GM12878 (cell line): ENCODE data around the gene ZNF785. TPM values are rescaled to one million over a fixed set of nuclear protein-coding genes. Genes with fewer than 3 reads are reported as not detected.

Experiments used
- IKZF1 ChIP-seq: fragments of 450-650 bp; conservative IDR thresholded peaks from 2 replicates; pipeline ENCODE4 v1.6.1; 2017; ENCODE audit warnings: antibody characterized with exemption, mild to moderate bottlenecking
- IRF4 ChIP-seq: IDR thresholded peaks from 2 replicates; pipeline ENCODE4 v1.6.1; 2011; ENCODE audit warnings: low read depth, low read length
- KLF5 ChIP-seq: fragments of 450-650 bp; IDR thresholded peaks from 2 replicates; pipeline ENCODE4 v1.6.1; 2014; ENCODE audit warnings: mild to moderate bottlenecking; ENCODE audit not compliant: partially characterized antibody
- MYB ChIP-seq: fragments of 150-350 bp; IDR thresholded peaks from 2 replicates; pipeline ENCODE4 v1.6.1; 2014; ENCODE audit warnings: mild to moderate bottlenecking, low read depth, low read length, borderline replicate concordance
- NBN ChIP-seq: fragments of 450-650 bp; IDR thresholded peaks from 2 replicates; pipeline ENCODE4 v1.6.1; 2016
- NFIC ChIP-seq: IDR thresholded peaks from 2 replicates; pipeline ENCODE4 v1.6.1; 2012; ENCODE audit warnings: low read depth, mild to moderate bottlenecking, inconsistent platforms, low read length, moderate library complexity
- NKRF ChIP-seq: fragments of 450-650 bp; conservative IDR thresholded peaks from 2 replicates; pipeline ENCODE4 v1.6.1; 2017; ENCODE audit warnings: mild to moderate bottlenecking, moderate library complexity
- NR2F1 ChIP-seq: fragments of 450-650 bp; conservative IDR thresholded peaks from 2 replicates; pipeline ENCODE4 v1.6.1; 2017; ENCODE audit warnings: mild to moderate bottlenecking
- PKNOX1 ChIP-seq: fragments of 450-650 bp; IDR thresholded peaks from 2 replicates; pipeline ENCODE4 v1.6.1; 2016; ENCODE audit warnings: mild to moderate bottlenecking
- RBBP5 ChIP-seq: fragments of 200-600 bp; sonication (generic); conservative IDR thresholded peaks from 2 replicates; pipeline ENCODE4 v1.6.1; 2016
- SIN3A ChIP-seq: IDR thresholded peaks from 2 replicates; pipeline ENCODE4 v1.6.1; 2012; ENCODE audit warnings: low read depth, low read length, improper control_type of control experiment
- SMARCA5 ChIP-seq: fragments of 450-650 bp; IDR thresholded peaks from 2 replicates; pipeline ENCODE4 v1.6.1; 2017; ENCODE audit warnings: mild to moderate bottlenecking
- SP1 ChIP-seq: IDR thresholded peaks from one replicate; pipeline ENCODE4 v1.6.1; 2011; ENCODE audit warnings: low read depth, low read length
- TARDBP ChIP-seq: IDR thresholded peaks from 2 replicates; pipeline ENCODE4 v1.6.1; 2016; ENCODE audit warnings: borderline replicate concordance
- YBX1 ChIP-seq: fragments of 450-650 bp; IDR thresholded peaks from 2 replicates; pipeline ENCODE4 v1.6.1; 2016; ENCODE audit warnings: antibody characterized with exemption
- ZNF207 ChIP-seq: fragments of 450-650 bp; IDR thresholded peaks from 2 replicates; pipeline ENCODE4 v1.6.1; 2014; ENCODE audit warnings: antibody characterized with exemption, mild to moderate bottlenecking, borderline replicate concordance
- polyA plus RNA-seq, 11 experiments: library from polyadenylated mRNA; depleted of rRNA in 4 of 11; unstranded in 6 of 11; stranded (reverse) in 5 of 11; fragments of >200 nt; fragmentation: Nextera tagmentation in 4 of 11; fragmentation: Illumina TruSeq in 1 of 11; extraction: Ambion mirVana in 4 of 11; extraction: Trizol in 1 of 11; gene quantifications; 1 replicate in 1 of 11; 2 replicates in 10 of 11; pipeline versions ENCODE4 v1.2.1 to v1.2.3, GENCODE V29; 2011 to 2016; ENCODE audit warnings: inconsistent platforms in 2 of 11, missing spikeins in 2 of 11, low read depth in 1 of 11
- total RNA-seq, 4 experiments: library from RNA; depleted of rRNA in 3 of 4; stranded (reverse); fragments of >200 nt in 3 of 4; fragmentation: Illumina TruSeq in 1 of 4; extraction: Trizol in 1 of 4; gene quantifications; 2 replicates each; pipeline versions ENCODE4 v1.2.1 to v1.2.3, GENCODE V29; 2013 to 2021
- TF ChIP-seq, protein P1 (sequence below): fragments of 450-650 bp; IDR thresholded peaks from 2 replicates; pipeline ENCODE4 v1.6.1; 2017; ENCODE audit warnings: mild to moderate bottlenecking, low read depth, inconsistent platforms; ENCODE audit not compliant: poor library complexity, severe bottlenecking
- TF ChIP-seq, protein P2 (sequence below): fragments of 450-650 bp; formaldehyde crosslinking; IDR thresholded peaks from 2 replicates; pipeline ENCODE4 v1.4.0; 2022; ENCODE audit warnings: mild to moderate bottlenecking, moderate library complexity
- TF ChIP-seq, protein P3 (sequence below): fragments of 150-350 bp; IDR thresholded peaks from 2 replicates; pipeline ENCODE4 v1.6.1; 2016; ENCODE audit warnings: low read depth, low read length

The ZNF785 gene
- total and polyA plus RNA-seq, 10 of the 15 experiments (the other 5 are each of a cell fraction or from before 2014, with no cell fraction given): 0.87 to 11.5 (median 7.5) TPM

DNA sequence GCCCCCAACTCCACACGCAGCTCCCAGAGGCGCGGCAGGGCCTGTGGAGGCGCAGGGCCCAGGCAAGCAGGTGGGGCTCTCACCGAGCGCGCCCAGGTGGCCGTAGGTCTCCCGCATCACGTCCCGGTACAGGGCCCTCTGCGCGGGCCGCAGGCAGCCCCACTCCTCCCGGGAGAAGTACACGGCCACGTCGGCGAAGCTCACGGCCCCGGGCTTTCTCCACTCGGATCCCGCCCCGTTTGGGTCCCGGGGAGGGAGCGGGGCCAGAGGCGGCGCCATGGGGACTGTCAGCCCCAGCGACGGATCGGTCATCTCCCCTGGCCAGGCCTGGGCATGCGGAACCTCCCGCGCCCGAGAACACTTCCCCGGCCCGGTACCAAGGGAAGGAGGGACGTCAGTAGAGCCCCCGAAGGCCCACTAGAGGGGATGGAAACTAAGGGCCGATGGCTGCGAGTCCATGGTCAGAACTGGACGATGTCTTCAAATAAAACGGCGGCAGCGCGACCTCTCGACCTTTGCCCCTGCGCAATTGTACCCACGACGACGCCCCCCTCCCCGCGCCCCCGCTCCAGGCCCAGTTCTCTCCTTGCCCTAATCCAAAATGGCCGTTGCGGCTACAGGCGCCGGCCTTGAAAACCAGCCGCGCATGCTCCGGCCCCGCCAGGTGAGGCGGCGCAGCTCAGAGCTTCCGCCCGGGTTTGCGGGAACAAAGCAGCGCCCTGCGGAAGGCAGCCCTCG, 51.0 kb downstream of the ZNF785 start, which contains the start of gene ZNF747 (continued):
- TF ChIP-seq, protein P1, sequence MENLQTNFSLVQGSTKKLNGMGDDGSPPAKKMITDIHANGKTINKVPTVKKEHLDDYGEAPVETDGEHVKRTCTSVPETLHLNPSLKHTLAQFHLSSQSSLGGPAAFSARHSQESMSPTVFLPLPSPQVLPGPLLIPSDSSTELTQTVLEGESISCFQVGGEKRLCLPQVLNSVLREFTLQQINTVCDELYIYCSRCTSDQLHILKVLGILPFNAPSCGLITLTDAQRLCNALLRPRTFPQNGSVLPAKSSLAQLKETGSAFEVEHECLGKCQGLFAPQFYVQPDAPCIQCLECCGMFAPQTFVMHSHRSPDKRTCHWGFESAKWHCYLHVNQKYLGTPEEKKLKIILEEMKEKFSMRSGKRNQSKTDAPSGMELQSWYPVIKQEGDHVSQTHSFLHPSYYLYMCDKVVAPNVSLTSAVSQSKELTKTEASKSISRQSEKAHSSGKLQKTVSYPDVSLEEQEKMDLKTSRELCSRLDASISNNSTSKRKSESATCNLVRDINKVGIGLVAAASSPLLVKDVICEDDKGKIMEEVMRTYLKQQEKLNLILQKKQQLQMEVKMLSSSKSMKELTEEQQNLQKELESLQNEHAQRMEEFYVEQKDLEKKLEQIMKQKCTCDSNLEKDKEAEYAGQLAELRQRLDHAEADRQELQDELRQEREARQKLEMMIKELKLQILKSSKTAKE: no peak
- no peak for TF ChIP-seq MYB
- TF ChIP-seq RBBP5: no peak
- no peak for TF ChIP-seq YBX1
- TF ChIP-seq, protein P2, sequence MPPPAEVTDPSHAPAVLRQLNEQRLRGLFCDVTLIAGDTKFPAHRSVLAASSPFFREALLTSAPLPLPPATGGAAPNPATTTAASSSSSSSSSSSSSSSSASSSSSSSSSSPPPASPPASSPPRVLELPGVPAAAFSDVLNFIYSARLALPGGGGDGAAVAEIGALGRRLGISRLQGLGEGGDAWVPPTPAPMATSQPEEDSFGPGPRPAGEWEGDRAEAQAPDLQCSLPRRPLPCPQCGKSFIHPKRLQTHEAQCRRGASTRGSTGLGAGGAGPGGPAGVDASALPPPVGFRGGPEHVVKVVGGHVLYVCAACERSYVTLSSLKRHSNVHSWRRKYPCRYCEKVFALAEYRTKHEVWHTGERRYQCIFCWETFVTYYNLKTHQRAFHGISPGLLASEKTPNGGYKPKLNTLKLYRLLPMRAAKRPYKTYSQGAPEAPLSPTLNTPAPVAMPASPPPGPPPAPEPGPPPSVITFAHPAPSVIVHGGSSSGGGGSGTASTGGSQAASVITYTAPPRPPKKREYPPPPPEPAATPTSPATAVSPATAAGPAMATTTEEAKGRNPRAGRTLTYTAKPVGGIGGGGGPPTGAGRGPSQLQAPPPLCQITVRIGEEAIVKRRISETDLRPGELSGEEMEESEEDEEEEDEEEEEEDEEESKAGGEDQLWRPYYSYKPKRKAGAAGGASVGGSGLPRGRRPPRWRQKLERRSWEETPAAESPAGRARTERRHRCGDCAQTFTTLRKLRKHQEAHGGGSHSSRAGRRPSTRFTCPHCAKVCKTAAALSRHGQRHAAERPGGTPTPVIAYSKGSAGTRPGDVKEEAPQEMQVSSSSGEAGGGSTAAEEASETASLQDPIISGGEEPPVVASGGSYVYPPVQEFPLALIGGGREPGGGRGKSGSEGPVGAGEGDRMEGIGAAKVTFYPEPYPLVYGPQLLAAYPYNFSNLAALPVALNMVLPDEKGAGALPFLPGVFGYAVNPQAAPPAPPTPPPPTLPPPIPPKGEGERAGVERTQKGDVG (CRISPR knock-in tag): no peak
- TF ChIP-seq IKZF1: peak; percentile 99
- TF ChIP-seq KLF5: no peak
- TF ChIP-seq, protein P3, sequence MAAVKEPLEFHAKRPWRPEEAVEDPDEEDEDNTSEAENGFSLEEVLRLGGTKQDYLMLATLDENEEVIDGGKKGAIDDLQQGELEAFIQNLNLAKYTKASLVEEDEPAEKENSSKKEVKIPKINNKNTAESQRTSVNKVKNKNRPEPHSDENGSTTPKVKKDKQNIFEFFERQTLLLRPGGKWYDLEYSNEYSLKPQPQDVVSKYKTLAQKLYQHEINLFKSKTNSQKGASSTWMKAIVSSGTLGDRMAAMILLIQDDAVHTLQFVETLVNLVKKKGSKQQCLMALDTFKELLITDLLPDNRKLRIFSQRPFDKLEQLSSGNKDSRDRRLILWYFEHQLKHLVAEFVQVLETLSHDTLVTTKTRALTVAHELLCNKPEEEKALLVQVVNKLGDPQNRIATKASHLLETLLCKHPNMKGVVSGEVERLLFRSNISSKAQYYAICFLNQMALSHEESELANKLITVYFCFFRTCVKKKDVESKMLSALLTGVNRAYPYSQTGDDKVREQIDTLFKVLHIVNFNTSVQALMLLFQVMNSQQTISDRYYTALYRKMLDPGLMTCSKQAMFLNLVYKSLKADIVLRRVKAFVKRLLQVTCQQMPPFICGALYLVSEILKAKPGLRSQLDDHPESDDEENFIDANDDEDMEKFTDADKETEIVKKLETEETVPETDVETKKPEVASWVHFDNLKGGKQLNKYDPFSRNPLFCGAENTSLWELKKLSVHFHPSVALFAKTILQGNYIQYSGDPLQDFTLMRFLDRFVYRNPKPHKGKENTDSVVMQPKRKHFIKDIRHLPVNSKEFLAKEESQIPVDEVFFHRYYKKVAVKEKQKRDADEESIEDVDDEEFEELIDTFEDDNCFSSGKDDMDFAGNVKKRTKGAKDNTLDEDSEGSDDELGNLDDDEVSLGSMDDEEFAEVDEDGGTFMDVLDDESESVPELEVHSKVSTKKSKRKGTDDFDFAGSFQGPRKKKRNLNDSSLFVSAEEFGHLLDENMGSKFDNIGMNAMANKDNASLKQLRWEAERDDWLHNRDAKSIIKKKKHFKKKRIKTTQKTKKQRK: no peak
- TF ChIP-seq NKRF: no peak
- TF ChIP-seq NFIC: no peak
- TF ChIP-seq NBN: peak; percentile 36; the same call in 1 of the 2 replicates
- TF ChIP-seq PKNOX1: peak; percentile 21; the same call in 1 of the 2 replicates
- TF ChIP-seq SMARCA5: 0 out of 2 replicates have a peak, but pooled peaks have one; percentile 54
- peak; percentile 96 for TF ChIP-seq NR2F1
- TF ChIP-seq SP1: no peak
- peak; percentile 57 for TF ChIP-seq SIN3A
- 0 out of 2 replicates have a peak, but pooled peaks have one; percentile 14 for TF ChIP-seq IRF4
- TF ChIP-seq ZNF207: no peak
- TF ChIP-seq TARDBP: peak; percentile 80; the same call in 1 of the 2 replicates
